HFF-Myc (cell line): ENCODE data around the gene CAMK2N2.
A peak's percentile ranks its signal among the peaks of the same experiment; 100 is the strongest.

ENCODE experiments used
- DNase-seq: peaks from one replicate; pipeline ENCODE4 v3.0.0-alpha.2; 2011; ENCODE audit warnings: low read depth; ENCODE audit errors: extremely low read depth
- H3K4me3 ChIP-seq: replicated peaks from 2 replicates; pipeline ENCODE4 v1.5.1; 2011; ENCODE audit warnings: low read depth, mild to moderate bottlenecking, control low read depth, low read length
- TF ChIP-seq, protein P1 (sequence below): IDR thresholded peaks from 2 replicates; pipeline ENCODE4 v1.5.1; 2012; ENCODE audit warnings: mild to moderate bottlenecking, low read depth, low read length, control low read depth; ENCODE audit errors: missing control alignments

CAMK2N2 gene

DNA sequence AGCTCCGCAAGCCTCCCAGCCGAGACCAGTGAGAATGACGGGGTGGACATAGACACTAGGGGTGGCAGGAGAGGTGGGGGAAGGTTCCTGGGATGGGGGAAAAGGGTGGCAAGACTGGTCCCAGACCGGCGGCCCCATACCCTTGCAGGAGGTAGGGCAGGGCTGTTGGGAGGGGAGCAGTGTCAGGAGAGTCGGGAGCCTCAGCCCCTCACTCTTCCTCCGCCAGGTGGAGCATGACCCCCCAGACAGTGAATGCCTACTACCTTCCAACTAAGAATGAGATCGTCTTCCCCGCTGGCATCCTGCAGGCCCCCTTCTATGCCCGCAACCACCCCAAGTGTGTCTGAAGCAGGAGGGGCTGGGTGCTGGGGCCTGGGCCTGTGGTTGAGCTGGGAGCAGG, 29.0 kb upstream of the CAMK2N2 start:
- H3K4me3 ChIP-seq = no peak overlapping the region
- DNase-seq = no peak
- TF ChIP-seq, protein P1, sequence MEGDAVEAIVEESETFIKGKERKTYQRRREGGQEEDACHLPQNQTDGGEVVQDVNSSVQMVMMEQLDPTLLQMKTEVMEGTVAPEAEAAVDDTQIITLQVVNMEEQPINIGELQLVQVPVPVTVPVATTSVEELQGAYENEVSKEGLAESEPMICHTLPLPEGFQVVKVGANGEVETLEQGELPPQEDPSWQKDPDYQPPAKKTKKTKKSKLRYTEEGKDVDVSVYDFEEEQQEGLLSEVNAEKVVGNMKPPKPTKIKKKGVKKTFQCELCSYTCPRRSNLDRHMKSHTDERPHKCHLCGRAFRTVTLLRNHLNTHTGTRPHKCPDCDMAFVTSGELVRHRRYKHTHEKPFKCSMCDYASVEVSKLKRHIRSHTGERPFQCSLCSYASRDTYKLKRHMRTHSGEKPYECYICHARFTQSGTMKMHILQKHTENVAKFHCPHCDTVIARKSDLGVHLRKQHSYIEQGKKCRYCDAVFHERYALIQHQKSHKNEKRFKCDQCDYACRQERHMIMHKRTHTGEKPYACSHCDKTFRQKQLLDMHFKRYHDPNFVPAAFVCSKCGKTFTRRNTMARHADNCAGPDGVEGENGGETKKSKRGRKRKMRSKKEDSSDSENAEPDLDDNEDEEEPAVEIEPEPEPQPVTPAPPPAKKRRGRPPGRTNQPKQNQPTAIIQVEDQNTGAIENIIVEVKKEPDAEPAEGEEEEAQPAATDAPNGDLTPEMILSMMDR = no peak

DNA sequence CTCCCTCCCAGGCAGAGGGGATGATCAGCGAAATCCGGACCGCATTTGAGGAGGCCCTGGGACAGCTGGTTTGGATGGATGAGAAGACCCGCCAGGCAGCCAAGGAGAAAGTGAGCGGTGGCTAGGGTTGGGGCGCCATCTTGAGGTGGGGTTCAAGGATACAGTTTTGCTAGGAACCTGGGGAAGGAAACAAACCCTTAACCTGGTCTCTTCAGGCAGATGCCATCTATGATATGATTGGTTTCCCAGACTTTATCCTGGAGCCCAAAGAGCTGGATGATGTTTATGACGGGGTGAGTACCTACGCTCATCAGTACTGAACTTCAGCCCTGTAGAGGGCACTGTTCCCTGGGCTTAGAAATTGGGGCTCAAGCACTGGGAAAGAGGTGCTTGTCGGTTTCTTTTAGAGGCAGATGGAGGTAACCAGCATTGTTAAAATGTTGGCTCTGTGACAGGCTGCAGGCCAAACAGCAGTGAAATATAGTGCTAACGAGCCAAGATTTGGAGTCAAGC, 28.1 kb upstream of the CAMK2N2 start:
- TF ChIP-seq, protein P1 = peak; percentile 79
- no peak overlapping the region for H3K4me3 ChIP-seq
- peak; percentile 32 for DNase-seq

DNA sequence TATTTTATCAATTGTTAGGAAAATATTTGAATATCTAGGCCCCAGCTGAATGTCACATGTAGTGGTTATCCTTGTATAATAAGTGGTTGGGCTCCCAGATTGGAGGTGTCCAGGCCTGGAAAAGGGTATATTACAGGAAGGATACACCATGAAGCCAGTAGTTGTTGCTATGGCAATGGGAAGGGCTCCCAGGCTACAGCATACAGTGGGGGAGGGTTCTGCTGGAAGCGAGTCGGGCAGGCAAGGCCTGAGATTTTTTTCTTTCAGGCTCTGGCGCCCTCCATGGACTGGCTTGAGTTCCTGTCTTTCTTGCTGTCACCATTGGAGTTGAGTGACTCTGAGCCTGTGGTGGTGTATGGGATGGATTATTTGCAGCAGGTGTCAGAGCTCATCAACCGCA, 23.3 kb upstream of the CAMK2N2 start:
- DNase-seq = peak; percentile 56
- no peak overlapping the region for H3K4me3 ChIP-seq
- TF ChIP-seq, protein P1 = peak; percentile 52

DNA sequence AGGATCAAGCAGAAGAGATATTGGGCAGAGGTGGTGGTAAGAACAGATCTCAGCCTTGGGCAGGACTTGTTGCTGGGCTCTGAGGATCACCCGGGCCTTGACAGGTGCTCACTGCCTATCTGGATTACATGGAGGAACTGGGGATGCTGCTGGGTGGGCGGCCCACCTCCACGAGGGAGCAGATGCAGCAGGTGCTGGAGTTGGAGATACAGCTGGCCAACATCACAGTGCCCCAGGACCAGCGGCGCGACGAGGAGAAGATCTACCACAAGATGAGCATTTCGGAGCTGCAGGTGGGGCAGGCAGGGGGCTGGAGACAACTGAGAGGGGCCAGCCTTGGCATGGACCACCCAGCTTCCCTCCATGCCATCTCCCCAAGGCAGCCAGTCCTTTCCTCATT, 22.3 kb upstream of the CAMK2N2 start:
- H3K4me3 ChIP-seq = no peak overlapping the region
- TF ChIP-seq, protein P1 = no peak
- no peak for DNase-seq

DNA sequence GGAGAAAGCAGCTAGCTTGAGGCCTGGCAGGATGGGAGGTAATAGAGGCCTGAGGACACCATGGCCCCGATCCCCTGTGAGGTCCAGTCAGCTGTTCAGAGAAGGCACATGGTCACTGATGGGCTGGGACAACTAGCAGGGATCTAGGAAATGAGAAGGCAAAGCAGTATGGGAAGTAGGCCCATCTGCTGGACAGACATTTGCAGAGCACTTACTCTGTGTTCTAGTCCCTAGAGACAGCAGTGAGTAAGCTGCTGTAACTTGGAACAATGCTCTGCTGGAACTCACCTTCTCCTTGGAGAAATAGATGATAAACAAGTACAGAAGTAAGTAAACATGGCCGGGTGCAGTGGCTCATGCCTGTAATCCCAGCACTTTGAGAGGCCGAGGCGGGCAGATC, 21.6 kb upstream of the CAMK2N2 start:
- TF ChIP-seq, protein P1 = no peak
- no peak for DNase-seq
- H3K4me3 ChIP-seq = no peak overlapping the region

DNA sequence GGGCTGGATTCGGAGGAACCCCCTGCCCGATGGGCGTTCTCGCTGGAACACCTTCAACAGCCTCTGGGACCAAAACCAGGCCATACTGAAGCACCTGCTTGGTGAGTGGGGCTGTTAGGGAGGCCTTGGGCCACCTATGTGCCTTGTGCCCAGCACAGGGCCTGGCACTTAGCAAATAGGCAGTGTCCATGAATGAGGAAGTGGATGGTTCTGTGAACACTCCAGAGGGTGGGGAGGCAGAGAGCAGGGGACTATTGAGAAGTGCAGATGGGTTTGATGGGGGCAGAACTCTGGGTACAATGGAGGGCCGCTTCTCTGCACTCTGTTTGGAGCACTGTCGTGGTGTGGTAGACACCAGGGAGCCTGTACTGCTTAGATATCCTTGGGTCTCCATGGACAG, 16.0 kb upstream of the CAMK2N2 start:
- TF ChIP-seq, protein P1 = no peak
- no peak for DNase-seq
- H3K4me3 ChIP-seq = no peak overlapping the region
